Measurements from ENCODE around the gene ZNF273. TPM values are rescaled to one million over a fixed set of nuclear protein-coding genes. Genes with fewer than 3 reads are reported as not detected.

The ZNF273 gene
- total RNA-seq, 1 donor from 2014 or later = 1.7 TPM

- no peak for DNase-seq (ENCODE audit: low spot score)
- Mint-ChIP-seq H3K36me3 (ENCODE audit: low read depth) (no peaks in the 10 kb centered on the region), H3K9me3 (ENCODE audit: low read depth) (peaks cover 10% of the 10 kb centered on the region), H3K27ac (ENCODE audit: unreplicated experiment) (no peak overlapping the region), H3K4me3 (ENCODE audit: unreplicated experiment) (no peak overlapping the region), H3K27me3 (ENCODE audit: low read depth) (no peaks in the 10 kb centered on the region), H3K4me1 (ENCODE audit: low read depth) (no peaks in the 10 kb centered on the region)
- no peak for TF ChIP-seq CTCF (IDR thresholded peaks at IDR 0.05)
Observed at GRCh38 chr7:64870656-64871055, 32.4 kb upstream of the ZNF273 start.

- Mint-ChIP-seq H3K27ac (ENCODE audit: unreplicated experiment) (no peak overlapping the region), H3K27me3 (ENCODE audit: low read depth) (no peaks in the 10 kb centered on the region), H3K9me3 (ENCODE audit: low read depth) (peaks cover 10% of the 10 kb centered on the region), H3K4me1 (ENCODE audit: low read depth) (no peaks in the 10 kb centered on the region), H3K4me3 (ENCODE audit: unreplicated experiment) (no peak overlapping the region), H3K36me3 (ENCODE audit: low read depth) (no peaks in the 10 kb centered on the region)
- DNase-seq (ENCODE audit: low spot score) = no peak
- no peak for TF ChIP-seq CTCF (IDR thresholded peaks at IDR 0.05)
Observed at GRCh38 chr7:64871761-64872160, 31.3 kb upstream of the ZNF273 start.

- Mint-ChIP-seq H3K4me3 (ENCODE audit: unreplicated experiment) (no peak overlapping the region), H3K36me3 (ENCODE audit: low read depth) (no peaks in the 10 kb centered on the region), H3K9me3 (ENCODE audit: low read depth) (peaks cover 10% of the 10 kb centered on the region)
Observed at GRCh38 chr7:64872351-64873154, 30.5 kb upstream of the ZNF273 start.

GRCh38 chr7:64873155-64873500 lies 29.9 kb upstream of the ZNF273 start:
- TF ChIP-seq CTCF (IDR thresholded peaks at IDR 0.05) = no peak
- DNase-seq (ENCODE audit: low spot score) = no peak
- Mint-ChIP-seq H3K27ac (ENCODE audit: unreplicated experiment) (no peak overlapping the region), H3K4me1 (ENCODE audit: low read depth) (no peaks in the 10 kb centered on the region), H3K4me3 (ENCODE audit: unreplicated experiment) (no peak overlapping the region), H3K9me3 (ENCODE audit: low read depth) (peaks cover 10% of the 10 kb centered on the region), H3K27me3 (ENCODE audit: low read depth) (no peaks in the 10 kb centered on the region), H3K36me3 (ENCODE audit: low read depth) (no peaks in the 10 kb centered on the region)

More at GRCh38 chr7:64872351-64873154, 30.5 kb upstream of the ZNF273 start:
- no peaks in the 10 kb centered on the region for H3K27me3 Mint-ChIP-seq (ENCODE audit: low read depth)
- TF ChIP-seq CTCF (IDR thresholded peaks at IDR 0.05) = no peak
- DNase-seq (ENCODE audit: low spot score) = no peak
- no peaks in the 10 kb centered on the region for H3K4me1 Mint-ChIP-seq (ENCODE audit: low read depth)
- H3K27ac Mint-ChIP-seq (ENCODE audit: unreplicated experiment) = no peak overlapping the region

- DNase-seq (ENCODE audit: low spot score) = no peak
- Mint-ChIP-seq H3K4me1 (ENCODE audit: low read depth) (no peaks in the 10 kb centered on the region), H3K27ac (ENCODE audit: unreplicated experiment) (no peak overlapping the region), H3K27me3 (ENCODE audit: low read depth) (no peaks in the 10 kb centered on the region), H3K36me3 (ENCODE audit: low read depth) (no peaks in the 10 kb centered on the region), H3K9me3 (ENCODE audit: low read depth) (peaks cover 10% of the 10 kb centered on the region), H3K4me3 (ENCODE audit: unreplicated experiment) (no peak overlapping the region)
- no peak for TF ChIP-seq CTCF (IDR thresholded peaks at IDR 0.05)
Observed at GRCh38 chr7:64873517-64873916, 29.6 kb upstream of the ZNF273 start.

Measured in chondrocyte (in vitro differentiated cells).